Keratinocyte (primary cell): ENCODE measurements around the gene SCTR. TPM values are rescaled to one million over a fixed set of nuclear protein-coding genes. Genes with fewer than 3 reads are reported as not detected.

Experiments used
- DNase-seq: peaks from one replicate; pipeline ENCODE4 v3.0.0-alpha.2; 2011; ENCODE audit warnings: low read depth, missing footprints, low spot score
- FAIRE-seq: peaks from 2 replicates; lab custom pipeline; 2011; peaks lifted over from hg19 to GRCh38; lab: Jason Lieb, UNC
- H2AFZ ChIP-seq: 2 replicates; pipeline ENCODE4 v1.6.0; 2012; ENCODE audit warnings: low read length, control low read depth, inconsistent platforms; ENCODE audit not compliant: control insufficient read depth
- H3K27ac ChIP-seq: 2 replicates; pipeline ENCODE4 v1.5.1; 2011; ENCODE audit warnings: low read length; ENCODE audit not compliant: control insufficient read depth, insufficient read depth
- H3K27me3 ChIP-seq: 3 replicates; pipeline ENCODE4 v1.6.0; 2011; ENCODE audit warnings: low read length; ENCODE audit not compliant: control insufficient read depth, insufficient read depth; ENCODE audit errors: extremely low read depth
- H3K36me3 ChIP-seq, 2 experiments: 2 replicates in 1 of 2; 3 replicates in 1 of 2; pipeline ENCODE4 v1.5.1; 2011; ENCODE audit warnings: low read length in 2 of 2, mild to moderate bottlenecking in 1 of 2; ENCODE audit not compliant: control insufficient read depth in 2 of 2, insufficient read depth in 2 of 2; ENCODE audit errors: extremely low read depth in 1 of 2
- H3K4me1 ChIP-seq: 3 replicates; pipeline ENCODE4 v1.5.1; 2011; ENCODE audit warnings: low read length; ENCODE audit not compliant: control insufficient read depth, insufficient read depth; ENCODE audit errors: extremely low read depth
- H3K4me2 ChIP-seq: 3 replicates; pipeline ENCODE4 v1.6.0; 2011; ENCODE audit warnings: low read depth, low read length; ENCODE audit not compliant: control insufficient read depth, insufficient read depth; ENCODE audit errors: extremely low read depth
- H3K4me3 ChIP-seq, 3 experiments: fragments of 200-600 bp in 1 of 3; sonication (generic) in 1 of 3; 2 replicates in 2 of 3; 3 replicates in 1 of 3; pipeline ENCODE4 v1.5.1; 2011 to 2016; ENCODE audit warnings: low read length in 3 of 3, mild to moderate bottlenecking in 3 of 3, control low read depth in 2 of 3, inconsistent platforms in 1 of 3, low read depth in 1 of 3, mixed read lengths in 1 of 3, mixed run types in 1 of 3, moderate library complexity in 1 of 3; ENCODE audit not compliant: control insufficient read depth in 2 of 3, insufficient read depth in 2 of 3; ENCODE audit errors: extremely low read depth in 1 of 3
- H3K79me2 ChIP-seq: 2 replicates; pipeline ENCODE4 v1.6.0; 2012; ENCODE audit warnings: low read length; ENCODE audit not compliant: control insufficient read depth, insufficient read depth
- H3K9ac ChIP-seq: 3 replicates; pipeline ENCODE4 v1.6.0; 2011; ENCODE audit warnings: low read length; ENCODE audit not compliant: control insufficient read depth, insufficient read depth; ENCODE audit errors: extremely low read depth
- H3K9me1 ChIP-seq: 3 replicates; pipeline ENCODE4 v1.6.0; 2011; ENCODE audit warnings: low read length; ENCODE audit not compliant: control insufficient read depth, insufficient read depth; ENCODE audit errors: extremely low read depth
- H3K9me3 ChIP-seq: 2 replicates; pipeline ENCODE4 v1.5.1; 2012; ENCODE audit warnings: low read depth, low read length; ENCODE audit not compliant: control insufficient read depth
- H4K20me1 ChIP-seq: 3 replicates; pipeline ENCODE4 v1.6.0; 2011; ENCODE audit warnings: low read length; ENCODE audit not compliant: control insufficient read depth, insufficient read depth; ENCODE audit errors: extremely low read depth
- EZH2 ChIP-seq: IDR thresholded peaks from one replicate; pipeline ENCODE4 v1.6.1; 2012; ENCODE audit warnings: inconsistent platforms, mild to moderate bottlenecking, low read length, moderate library complexity
- dilution Hi-C: fragments of 300-500 bp; cut with MboI; formaldehyde crosslinking; loops from one replicate; pipeline ENCODE4 v1.7.0; 2020; ENCODE audit warnings: low sequenced_read_pairs; ENCODE audit not compliant: extremely low pct_ligation_motif_present
- polyA plus RNA-seq, 5 experiments: library from polyadenylated mRNA; depleted of rRNA in 3 of 5; stranded (reverse) in 3 of 5; stranded (forward) in 1 of 5; unstranded in 1 of 5; fragments of >200 nt; gene quantifications; 1 replicate in 1 of 5; 2 replicates in 3 of 5; 3 replicates in 1 of 5; pipeline versions ENCODE4 v1.2.1 to v1.2.3, GENCODE V29; 2011 to 2012; ENCODE audit warnings: missing spikeins in 2 of 5, low read depth in 1 of 5, low replicate concordance in 1 of 5
- TF ChIP-seq, protein P1 (sequence below), 3 experiments: IDR thresholded peaks in 1 of 3; conservative IDR thresholded peaks in 1 of 3; optimal IDR thresholded peaks in 1 of 3; 2 replicates in 2 of 3; 3 replicates in 1 of 3; pipeline versions ENCODE3 to v1.5.1; 2011; ENCODE audit warnings: low read length in 3 of 3, mild to moderate bottlenecking in 3 of 3, moderate library complexity in 2 of 3, control low read depth in 1 of 3, inconsistent platforms in 1 of 3; ENCODE audit not compliant: insufficient read depth in 2 of 3; ENCODE audit errors: extremely low read depth in 1 of 3

Gene SCTR
- polyA plus RNA-seq, 1 donor (not counting 4 experiments of a cell fraction or from before 2014, with no cell fraction given), result not detected

DNA sequence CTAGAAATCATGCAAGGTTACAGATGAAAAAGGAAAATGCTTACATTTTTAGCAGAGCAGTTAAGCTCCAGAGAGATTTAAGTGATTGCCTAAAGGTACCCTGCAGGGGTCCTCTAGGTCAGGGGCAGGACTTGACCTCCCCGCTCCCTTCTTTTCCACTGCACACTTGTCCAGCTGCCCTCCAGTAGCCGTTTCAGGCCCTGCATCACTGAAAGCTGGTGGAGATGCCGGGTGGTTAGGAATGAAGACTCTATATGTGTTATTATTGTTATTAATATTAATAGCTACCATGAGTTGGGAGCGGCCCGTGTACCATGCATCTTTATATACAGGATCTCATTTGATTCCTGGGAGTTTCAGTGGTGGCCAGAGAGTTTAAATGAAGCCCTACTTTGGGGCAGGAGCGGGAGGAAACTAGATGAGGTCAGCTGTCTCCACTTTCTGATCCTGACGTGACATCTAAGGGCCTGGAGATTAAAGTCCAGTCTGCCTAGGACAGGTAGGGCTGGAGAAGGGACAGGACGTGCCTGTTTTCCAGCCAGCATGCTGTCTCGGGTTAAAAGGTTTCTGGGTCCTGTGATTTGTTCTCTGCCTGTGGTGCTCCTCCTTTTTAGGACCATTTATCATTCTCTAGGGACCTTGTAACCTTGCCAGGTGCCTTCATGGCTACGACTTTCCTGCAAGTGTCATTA is 90.5 kb downstream of the SCTR start:
- Histone ChIP-seq H3K9ac (no peak overlapping the region), H3K4me2 (no peak overlapping the region), H3K27ac (no peak overlapping the region), H3K9me3 (no peaks in the 10 kb centered on the region), H4K20me1 (no peaks in the 10 kb centered on the region), H3K27me3 (peaks cover 21% of the 10 kb centered on the region), H3K4me3 (no peak overlapping the region), H2AFZ (no peak overlapping the region), H3K9me1 (no peaks in the 10 kb centered on the region), H3K4me1 (peaks cover 14% of the 10 kb centered on the region), H3K79me2 (no peaks in the 10 kb centered on the region), H3K36me3 (no peaks in the 10 kb centered on the region)
- FAIRE-seq (no peak), DNase-seq (no peak)
- TF ChIP-seq, protein P1, sequence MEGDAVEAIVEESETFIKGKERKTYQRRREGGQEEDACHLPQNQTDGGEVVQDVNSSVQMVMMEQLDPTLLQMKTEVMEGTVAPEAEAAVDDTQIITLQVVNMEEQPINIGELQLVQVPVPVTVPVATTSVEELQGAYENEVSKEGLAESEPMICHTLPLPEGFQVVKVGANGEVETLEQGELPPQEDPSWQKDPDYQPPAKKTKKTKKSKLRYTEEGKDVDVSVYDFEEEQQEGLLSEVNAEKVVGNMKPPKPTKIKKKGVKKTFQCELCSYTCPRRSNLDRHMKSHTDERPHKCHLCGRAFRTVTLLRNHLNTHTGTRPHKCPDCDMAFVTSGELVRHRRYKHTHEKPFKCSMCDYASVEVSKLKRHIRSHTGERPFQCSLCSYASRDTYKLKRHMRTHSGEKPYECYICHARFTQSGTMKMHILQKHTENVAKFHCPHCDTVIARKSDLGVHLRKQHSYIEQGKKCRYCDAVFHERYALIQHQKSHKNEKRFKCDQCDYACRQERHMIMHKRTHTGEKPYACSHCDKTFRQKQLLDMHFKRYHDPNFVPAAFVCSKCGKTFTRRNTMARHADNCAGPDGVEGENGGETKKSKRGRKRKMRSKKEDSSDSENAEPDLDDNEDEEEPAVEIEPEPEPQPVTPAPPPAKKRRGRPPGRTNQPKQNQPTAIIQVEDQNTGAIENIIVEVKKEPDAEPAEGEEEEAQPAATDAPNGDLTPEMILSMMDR (optimal IDR thresholded peaks at IDR 0.05 in 1 of 3, IDR thresholded peaks at IDR 0.05 in 1 of 3, conservative IDR thresholded peaks at IDR 0.05 in 1 of 3; ENCODE audit: extremely low read depth in 1 of 3, insufficient read depth in 2 of 3, low read length in 3 of 3), result no peak
- no peak for TF ChIP-seq EZH2
- dilution Hi-C loops, result no loop called here

DNA sequence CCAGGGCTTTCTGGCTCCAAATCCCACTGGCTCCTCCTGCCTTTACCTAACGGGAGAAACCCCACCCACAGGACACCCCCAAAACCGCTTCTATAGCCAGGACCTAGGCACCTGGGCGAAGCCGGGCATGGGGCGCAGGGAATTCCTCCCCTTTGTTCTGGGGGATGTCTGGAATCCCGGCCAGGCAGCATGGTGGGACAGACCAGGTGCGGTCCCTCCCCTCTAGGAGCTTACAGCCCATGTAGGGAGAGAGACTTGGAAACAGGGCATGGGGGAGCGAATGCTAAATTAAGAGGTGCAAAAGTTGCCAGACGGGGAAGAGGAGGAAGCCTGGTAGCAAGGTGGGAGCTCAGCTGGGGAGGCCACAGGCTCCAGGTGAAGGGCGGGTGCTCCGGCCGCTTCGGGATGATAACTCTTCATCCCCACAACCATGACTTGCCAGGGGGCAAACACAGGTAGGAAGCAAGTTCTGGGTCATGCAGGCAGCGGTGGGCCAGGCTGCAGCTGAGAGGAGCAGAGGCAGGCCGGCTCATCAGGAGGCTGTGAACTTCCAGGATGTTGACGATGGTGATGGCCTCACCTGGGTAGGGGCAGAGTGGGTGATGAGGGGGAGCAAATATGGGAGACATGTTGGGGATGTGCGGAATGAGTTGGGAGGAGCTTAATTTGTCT is 91.3 kb downstream of the SCTR start:
- Histone ChIP-seq H2AFZ (no peak overlapping the region), H3K4me2 (no peak overlapping the region), H4K20me1 (no peaks in the 10 kb centered on the region), H3K9ac (no peak overlapping the region), H3K27ac (no peak overlapping the region), H3K79me2 (no peaks in the 10 kb centered on the region), H3K9me1 (no peaks in the 10 kb centered on the region), H3K9me3 (no peaks in the 10 kb centered on the region), H3K4me1 (peaks cover 14% of the 10 kb centered on the region), H3K36me3 (no peaks in the 10 kb centered on the region), H3K27me3 (peaks cover 22% of the 10 kb centered on the region), H3K4me3 (no peak overlapping the region)
- FAIRE-seq (no peak), DNase-seq (no peak)
- dilution Hi-C loops, result no loop called here
- TF ChIP-seq, protein P1 (optimal IDR thresholded peaks at IDR 0.05 in 1 of 3, IDR thresholded peaks at IDR 0.05 in 1 of 3, conservative IDR thresholded peaks at IDR 0.05 in 1 of 3; ENCODE audit: extremely low read depth in 1 of 3, insufficient read depth in 2 of 3, low read length in 3 of 3), result no peak
- TF ChIP-seq EZH2, result no peak
